GM18520 (cell line): ENCODE measurements around the gene MPZL1.

Experiments used
- ATAC-seq: cut with Tn5 transposase; IDR thresholded peaks from one replicate; pipeline ENCODE4 v1.9.1; 2021; ENCODE audit not compliant: unreplicated experiment

The MPZL1 gene

DNA sequence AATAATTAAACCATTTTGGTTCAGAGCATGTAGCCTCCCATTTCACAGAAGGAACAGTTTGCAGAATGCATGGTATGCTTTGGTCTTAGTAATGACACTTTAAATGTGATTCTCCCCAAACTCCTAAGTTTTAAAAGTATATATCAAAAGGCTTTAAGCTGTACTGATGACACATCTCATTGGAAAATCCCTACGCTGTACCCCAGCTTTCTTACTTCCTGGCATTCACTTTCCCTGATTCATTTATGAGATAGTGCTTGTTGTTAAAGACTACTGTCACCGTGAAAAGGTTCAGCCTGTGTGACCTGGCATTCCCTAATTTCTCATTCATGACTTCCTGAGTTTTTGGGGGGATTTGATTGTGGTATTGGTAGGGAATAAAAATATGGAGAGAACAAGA, 53.4 kb downstream of the MPZL1 start:
- ATAC-seq, result no peak

DNA sequence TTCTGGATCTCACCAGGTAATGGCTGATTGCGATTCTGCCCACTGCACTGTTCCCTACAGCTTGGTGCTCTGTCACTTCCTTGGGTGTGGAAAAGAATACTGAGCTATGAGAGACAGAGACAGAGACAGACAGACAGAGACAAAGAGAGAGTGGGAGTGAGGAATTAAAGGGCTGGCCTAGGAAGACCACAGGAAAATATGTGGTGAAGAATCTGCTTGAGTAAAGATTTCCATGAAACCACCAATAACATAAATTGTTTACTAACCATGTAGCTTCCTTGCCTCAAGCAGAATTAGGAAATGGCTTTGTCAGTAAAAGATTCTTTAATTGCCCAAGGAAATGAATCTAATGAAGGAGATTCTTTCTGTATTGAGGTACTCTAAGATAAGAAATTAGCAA, 54.4 kb downstream of the MPZL1 start:
- no peak for ATAC-seq

DNA sequence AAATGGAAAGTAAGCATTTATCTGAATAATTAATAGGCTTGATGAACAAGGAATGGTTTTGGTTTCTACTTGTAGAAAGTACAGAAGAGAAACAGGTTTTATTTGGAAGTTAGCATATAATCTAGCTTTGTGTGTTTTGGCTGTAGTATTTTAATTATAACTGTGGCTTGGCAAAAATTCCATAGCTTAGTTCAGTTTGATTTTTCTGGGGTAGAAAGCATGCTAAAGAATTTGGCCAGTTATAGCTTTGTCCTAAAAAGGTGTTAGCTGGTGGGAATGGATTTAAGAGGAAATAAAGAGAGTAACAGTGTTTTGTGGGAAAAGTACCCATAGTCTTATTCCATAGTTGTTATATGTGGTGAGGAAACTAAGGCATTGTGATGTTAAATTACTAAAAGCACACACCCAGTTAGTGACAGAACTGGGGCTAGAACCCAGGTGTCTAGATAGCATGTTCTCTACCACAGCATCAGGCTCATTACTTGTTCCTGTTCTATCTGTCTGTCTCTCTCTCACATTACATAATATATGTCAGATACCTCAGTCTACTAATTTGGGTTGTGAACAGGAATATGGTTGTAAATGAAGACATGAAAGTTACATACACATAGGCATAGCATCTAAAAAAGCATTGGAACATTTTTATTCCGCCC, 55.0 kb downstream of the MPZL1 start:
- no peak for ATAC-seq

DNA sequence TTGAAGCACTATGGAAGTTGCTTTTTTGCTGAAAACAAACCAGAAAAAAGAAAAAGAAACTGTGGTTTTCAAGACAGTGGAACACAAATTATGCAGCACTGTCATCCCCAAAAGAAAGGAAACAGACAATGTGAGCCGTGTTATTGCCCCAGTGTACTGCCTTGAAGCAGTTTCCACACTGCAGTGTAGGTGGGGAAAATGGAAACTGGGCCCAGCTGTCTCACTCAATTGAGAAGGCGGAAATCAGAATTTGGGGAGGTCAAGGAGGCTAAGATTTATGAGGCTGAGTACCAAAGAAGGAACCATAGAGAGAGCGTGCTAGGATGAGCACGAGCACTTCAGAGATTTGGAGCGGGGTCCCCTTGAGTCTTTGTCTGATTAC, 55.5 kb downstream of the MPZL1 start:
- no peak for ATAC-seq

DNA sequence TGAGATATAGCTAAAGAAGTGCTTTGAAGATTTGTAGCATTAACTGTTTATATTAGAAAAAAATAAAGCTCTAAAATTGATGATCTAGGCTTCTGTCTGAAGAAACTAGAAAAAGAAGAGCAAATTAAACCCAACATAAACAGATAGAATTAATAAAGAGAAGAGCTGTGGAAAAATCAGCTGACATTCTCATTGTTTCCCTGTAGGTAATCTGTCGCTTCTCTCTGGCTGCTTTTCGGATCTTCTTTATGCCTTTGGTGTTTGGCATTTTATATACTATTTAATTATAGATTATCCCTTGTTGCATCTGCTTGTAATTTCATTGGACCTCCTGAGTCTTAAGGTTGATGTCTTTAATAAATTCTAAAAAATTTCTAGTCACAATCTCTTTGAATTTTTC, 59.8 kb downstream of the MPZL1 start:
- no peak for ATAC-seq

DNA sequence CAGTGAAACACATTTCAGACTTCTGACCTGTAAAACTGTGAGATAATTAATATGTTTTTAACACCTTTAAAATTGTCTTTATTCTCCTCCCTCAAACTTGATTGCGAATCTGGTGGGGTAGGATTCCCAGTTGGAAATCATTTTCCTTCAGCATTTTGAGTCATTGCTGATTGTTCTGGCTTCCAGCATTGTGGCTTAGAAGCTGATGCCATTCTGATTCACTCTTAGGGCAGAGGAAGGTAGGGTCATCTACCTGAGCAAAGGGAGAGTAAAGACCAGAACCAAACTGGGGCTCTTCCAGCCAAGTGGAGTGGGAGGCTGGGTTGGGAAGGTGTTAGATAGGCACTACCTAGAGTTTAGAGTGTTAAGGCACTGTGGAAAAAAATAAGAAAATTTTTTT, 61.2 kb downstream of the MPZL1 start:
- ATAC-seq, result no peak

DNA sequence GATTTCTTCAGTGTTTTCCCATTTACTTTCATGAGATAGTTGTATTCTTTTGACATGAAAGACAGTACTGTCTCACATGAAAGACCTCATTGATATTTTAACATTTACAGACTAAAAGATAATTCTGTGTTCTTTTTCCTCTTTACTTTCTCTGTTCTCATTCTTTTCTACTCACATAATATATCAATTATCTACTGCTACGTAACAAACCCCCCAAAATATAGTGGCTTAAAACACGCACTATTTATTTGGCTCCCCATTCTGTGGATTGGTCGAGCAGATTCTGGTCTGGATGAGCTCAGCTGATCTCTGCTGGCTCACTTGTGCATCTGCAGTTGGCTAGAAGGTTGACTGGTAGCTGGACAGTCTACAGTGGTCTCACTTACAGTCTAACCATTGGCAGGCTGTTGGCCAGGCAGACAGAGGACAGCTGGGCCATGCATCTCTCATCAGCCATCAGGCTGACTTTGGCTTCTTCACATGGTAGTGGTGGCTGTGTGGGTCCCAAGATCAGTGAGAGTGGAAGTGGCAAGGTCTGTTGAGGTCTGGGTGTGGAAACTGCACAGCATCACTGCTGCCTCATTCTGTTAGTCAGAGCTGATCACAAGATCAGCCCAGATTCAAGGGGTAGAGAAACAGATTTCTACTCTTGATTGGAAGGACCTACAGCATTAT, 63.2 kb downstream of the MPZL1 start:
- ATAC-seq, result no peak

DNA sequence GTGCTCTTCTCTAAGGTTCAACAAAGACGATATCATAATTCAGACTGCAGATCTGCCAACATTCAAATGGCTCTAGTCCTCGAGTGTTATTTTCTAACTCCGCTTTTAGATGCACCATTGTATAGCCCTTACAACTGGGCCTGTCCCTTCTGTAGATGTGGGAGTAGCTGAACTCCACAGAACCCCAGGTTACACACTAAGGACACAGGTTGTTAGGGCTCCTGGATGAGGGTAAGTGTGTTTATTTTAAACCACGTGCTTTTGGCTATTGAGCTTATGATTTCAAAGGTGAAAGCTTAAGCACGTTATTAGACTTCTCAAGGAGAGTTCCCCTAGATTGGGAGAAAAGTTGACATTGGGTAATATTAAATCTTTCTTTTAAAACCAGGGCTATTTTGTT, 64.7 kb downstream of the MPZL1 start:
- no peak for ATAC-seq

DNA sequence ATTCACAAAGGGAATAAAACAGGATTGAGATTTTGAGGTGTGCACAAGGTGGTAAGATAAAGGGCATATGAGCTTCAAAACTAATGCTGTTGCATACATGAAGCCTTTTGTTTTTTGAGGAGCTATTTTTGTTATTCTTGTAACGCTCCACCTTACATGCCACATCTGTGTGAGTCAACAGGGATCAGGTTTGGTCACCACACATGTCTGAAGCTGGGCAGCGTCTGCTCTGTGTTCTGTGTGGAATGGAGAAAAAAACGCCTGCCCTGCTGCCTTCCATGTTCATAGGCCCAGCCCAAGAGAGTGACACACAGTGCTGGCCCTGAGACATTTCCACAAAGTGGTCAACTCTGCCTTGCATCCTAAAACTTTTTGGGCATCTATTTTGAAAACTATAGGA, 67.7 kb downstream of the MPZL1 start:
- ATAC-seq, result no peak

DNA sequence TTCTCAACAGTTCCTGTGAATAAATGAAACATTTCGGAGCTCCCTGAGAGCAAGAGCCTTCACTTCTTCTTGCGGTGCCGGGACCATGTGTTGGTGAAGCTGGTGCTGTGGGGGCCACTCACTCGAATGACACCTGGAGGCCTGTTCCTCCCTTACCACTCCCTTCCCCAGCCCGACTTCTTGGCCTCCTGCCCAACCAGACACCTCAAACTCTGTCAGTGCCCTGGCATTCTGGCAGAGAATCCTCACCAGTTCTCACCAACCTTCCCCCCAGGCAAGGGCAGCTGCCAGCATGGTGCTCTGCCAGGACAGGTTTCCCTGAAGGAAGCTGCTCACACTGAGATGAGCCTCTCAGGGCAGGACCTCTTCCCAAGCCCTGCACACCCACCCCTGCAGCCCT, 68.3 kb downstream of the MPZL1 start:
- ATAC-seq, result no peak

DNA sequence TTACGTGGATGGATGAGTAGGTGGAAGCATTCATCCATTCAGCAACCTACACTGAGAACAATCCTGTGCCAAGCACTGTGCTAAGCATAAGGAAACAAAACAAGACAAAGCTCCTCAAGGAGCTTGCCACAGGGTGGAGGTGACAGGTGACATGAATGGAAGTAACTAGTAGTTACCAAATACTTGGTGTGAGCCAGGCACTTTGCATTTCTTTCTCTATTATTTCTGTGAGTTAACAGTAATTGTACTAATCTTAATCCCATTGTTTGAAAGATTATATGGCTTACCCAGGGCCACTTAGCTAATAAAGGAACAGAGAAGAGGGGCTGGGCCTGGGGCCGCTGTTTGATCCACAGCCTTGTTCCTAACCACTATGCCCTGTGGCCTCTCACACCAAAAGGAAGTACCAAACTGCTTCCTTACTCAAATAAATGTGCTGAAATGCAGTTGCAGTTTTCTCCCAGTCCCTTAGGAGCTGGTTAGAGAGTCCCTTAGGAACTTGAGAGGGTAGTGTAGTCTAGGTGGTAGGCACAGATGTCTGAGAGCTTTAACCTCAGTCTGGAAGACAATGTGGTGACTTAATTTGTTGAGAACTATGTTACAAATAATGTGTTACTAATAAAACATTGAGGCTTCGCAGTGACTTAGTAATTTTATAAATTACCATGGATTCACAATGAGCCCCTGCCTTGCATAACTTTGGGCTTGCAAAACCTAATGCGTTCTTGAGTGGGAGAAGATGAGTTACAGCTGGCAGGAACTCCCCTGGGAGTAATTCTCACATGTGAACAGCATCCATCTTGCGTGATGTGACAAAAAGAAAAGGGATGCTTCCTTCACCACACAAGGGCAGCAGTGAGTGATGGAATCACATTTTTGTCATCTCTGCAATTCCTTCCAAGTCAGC, 69.8 kb downstream of the MPZL1 start:
- no peak for ATAC-seq

DNA sequence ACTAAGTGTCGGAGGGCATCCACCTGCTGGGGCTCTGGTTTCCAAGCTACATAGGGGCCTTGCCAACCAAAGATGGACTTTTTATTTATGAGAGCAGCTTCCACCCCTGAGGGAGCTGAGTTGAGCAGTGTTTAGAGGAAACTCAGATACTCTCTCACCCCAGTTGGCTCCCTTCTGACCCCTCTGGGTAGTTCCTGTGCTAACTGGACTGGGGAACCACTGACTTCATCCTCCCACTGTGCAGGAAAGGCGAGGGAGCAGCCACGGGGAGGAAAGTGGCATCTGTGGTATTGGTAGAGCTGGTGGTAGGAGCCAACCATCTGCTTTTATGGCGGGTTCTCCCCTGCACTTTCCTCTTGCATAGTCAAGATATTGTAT, 70.4 kb downstream of the MPZL1 start:
- no peak for ATAC-seq

DNA sequence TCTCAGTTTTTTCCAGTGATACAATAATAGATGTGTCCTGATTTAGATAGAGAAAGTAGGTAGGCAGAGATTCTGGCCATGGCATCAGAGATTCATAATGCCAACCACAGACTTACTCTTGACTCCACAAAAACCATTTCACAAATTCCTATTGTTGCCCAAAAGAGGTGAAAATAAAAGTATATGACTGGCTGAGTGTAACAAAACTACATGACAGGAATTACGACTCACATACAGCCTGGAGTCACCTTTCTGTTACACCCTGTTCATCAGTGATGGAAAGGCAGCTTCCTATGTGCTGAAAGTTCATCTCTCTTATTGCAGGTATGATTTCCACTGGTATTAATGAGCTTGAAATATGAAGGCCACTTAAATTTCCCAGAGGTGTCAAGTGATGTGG, 72.3 kb downstream of the MPZL1 start:
- no peak for ATAC-seq

DNA sequence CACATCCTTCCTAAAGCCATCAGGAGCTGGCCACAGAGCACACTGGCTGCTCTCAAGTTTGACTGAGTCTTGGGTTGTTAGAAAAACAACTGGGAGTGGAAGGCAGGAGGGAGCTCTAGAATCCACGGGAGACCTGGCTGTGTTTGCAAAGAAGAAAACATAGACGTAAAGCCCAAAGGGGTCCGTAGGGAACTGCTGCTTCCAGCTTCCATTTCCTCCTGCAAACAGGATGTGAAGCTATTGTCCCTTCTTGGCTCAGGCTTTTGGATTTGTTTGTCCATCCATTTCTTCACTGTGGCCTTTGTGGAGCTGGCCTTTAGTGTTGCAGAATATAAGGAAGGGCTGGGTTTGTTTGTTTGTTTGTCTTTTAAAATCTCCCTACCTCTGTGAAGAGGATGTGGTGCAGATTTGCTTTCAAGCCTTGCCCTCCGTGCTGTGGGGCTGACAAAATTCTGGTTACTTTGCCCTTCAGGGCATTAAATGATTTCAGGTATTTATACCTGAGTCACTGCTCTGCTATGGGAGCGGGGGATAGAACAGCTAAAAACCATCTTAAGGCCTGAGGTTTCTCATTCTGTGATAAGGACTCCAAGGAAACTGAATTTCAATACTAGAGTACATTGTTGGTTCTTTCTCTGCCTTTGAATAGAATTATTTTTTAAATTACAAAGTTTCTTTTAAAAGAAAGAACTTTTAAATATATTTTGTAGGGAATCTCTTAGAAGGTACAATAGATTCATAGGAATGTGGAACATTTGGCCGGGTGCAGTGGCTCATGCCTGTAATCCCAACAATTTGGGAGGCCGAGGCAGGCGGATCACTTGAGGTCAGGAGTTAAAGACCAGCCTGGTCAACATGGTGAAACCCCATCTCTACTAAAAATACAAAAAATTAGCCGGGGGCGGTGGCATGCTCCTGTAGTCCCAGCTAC, 74.3 kb downstream of the MPZL1 start:
- ATAC-seq, result no peak

DNA sequence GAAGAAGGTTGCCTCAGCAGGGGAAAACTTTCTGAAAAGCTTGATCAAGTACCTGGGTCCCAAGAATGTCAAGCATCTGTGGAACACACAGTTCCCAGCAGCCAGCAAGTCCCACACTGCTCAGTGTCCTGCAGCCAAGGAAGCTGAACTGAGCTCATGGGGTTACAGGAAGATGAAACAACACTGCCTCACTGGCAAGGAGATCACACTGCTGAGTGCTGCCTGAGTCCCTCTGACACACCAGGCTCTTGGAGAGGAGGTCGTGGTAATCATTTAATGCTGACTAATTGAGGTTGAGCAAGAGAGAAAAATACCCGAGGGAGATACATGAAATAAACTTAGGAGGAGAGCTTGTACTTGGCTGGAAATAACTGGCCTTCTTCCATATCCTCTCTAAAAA, 75.2 kb downstream of the MPZL1 start:
- ATAC-seq, result no peak

DNA sequence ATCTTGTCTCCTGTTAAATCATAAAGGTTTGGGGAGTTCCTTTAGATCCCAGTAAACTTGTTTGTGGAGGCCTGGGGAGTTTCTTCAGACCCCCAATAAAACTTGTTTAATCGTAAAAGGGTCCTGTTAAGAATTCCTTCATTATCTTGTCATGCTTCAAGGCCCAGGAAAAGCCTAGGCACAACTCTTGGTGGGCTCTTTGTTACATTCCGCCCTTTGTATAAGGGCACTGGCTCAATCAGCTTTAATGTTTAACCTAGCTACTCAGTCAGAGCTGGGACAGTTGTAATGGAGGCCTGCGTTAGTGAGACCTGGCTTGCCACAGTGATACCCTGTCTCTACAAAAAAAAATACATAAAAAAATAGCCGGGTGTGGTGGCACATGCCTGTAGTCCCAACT, 77.2 kb downstream of the MPZL1 start:
- no peak for ATAC-seq

DNA sequence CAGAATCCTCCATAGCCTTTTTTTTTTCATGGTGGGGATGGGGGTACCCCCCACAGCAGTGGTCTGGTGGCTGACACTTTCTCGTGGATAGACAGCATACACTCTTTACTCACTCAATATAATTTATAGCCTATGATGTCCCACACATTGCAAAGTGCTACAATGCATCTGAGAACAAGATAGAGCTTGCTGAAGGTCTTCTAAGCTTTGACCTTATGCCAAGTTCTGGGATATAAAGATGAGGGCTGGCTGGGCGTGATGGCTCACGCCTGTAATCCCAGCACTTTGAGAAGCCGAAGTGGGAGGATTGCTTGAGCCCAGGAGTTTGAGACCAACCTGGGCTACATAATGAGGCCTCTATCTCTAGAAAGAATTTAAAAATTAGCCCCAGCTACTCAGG, 78.0 kb downstream of the MPZL1 start:
- ATAC-seq, result no peak

DNA sequence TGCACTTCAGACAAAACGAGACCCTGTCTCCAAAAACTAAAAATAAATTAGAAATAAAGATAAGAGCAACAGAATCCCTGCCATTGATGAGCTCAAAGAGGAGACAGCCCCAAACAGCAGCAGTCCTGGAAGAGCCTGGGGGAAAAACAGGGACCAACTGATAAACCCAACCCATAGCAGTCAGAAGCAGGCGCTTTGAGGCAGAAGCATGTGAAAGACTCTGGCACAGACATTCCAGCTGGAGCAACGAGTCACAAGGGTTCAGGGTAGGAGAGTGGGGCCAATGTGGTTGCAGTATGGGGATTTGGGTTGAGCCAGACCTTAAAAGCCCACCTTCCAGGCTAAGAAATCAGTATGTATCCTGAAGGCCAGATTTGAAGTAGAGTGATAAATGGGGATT, 78.5 kb downstream of the MPZL1 start:
- ATAC-seq, result no peak

DNA sequence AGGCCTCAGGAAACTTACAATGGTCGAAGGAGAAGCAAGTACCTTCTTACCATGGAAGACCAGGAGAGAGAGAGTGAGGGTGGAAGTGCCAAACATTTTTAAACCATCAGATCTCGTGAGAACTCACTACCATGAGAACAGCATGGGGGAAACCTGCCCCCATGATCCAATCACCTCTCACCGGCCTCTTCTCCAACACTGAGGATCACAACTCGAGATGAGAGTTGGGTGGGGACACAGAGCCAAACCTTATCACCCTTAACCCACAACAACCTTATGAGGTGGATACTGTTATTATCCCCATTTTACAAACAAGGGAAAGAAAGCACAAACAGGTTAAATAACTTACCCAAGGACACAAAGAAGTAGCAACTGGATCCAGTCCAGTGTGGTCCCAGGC, 80.5 kb downstream of the MPZL1 start:
- ATAC-seq, result no peak

DNA sequence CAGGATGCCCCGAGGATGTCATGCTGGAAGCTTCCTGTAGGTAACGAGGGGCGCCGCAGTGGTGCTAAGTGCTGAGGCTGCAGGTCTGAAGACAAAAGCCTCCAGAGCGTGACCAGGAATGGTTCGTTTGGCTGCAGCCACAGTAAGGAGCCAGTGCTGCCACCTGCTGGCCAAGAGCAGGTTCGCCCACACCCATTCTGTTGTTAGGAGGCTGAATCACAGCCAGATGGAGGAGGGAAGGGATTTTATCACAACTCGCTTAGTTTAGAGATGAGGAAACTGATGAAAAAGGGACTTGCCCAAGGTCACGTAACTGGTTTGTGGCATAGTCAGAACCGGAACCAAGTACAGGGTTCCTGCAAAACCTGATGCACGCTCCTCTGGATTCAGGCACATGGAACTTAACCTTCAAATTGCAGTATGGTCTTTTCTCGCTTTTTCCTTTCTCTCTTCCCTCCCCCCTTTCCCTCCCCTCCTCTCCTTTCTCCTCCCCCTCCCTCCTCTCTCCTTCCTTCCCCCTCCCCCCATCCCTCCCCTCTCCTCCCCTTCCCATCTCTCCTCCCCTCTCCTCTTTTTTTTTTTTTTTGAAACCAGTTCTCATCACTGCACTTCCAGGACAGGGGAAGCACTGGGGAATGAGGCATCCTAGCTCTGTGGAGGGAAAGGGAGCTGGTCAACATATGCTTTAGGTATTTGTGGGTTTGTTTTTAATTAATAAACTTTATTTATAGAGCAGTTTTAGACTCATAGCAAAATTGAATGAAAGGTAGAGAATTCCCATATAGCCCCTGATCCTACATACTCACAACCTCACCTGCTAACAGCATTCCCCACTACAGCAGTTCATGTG, 81.8 kb downstream of the MPZL1 start:
- ATAC-seq, result peak; percentile 91
